Gastroesophageal sphincter (tissue), 3 donors: Measurements from ENCODE around the gene KAT7.

Source experiments
- CTCF ChIP-seq, 4 experiments: fragments of 200-600 bp in 2 of 4; fragments of 450-650 bp in 2 of 4; sonication (generic) in 1 of 4; IDR thresholded peaks; one replicate each; pipeline ENCODE4 v1.5.1; 2017 to 2019; ENCODE audit warnings: antibody characterized with exemption in 4 of 4, mild to moderate bottlenecking in 2 of 4, moderate library complexity in 2 of 4
- POLR2A ChIP-seq, 2 donors: fragments of 450-650 bp; IDR thresholded peaks; one replicate each; pipeline ENCODE4 v1.6.1; 2017; ENCODE audit warnings: antibody characterized with exemption in 2 of 2, mild to moderate bottlenecking in 2 of 2, moderate library complexity in 1 of 2
- POLR2AphosphoS5 ChIP-seq: sonication (generic); formaldehyde crosslinking; IDR thresholded peaks from one replicate; pipeline ENCODE4 v1.6.1; 2017; ENCODE audit warnings: antibody characterized with exemption

DNA sequence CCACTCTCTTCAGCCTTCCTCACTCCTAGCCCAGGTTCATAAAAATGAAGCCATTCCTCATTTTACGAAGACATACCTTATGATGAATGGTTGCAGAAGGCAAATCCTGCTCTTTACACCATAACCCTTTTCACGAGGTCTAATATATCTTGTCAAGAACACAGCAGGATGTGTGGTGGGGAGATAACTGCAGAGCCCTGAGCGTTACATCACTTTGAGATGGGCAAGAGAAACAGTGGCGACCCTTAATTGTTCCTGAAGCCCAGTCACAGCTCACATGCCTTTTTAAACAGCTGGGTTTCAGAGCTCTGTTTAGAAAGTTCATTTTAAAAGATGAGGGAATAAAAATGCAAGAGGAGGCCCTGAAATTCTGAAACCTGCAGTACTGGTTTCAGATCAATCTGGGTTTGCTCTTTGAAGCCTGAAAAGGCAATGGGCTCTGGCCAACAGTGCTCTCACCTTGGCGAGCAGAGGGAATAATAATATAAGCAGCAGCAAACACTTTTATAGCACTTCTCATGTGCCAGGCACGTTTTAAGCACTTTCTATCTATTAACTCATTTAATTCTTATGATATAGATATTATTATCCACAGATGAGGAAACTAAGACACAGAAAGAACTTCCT is 27.4 kb upstream of the KAT7 start:
- TF ChIP-seq CTCF (IDR thresholded peaks at IDR 0.05) (no peak), POLR2A (IDR thresholded peaks at IDR 0.05) (no peak), POLR2AphosphoS5 (no peak)
